Kidney (tissue), 14 donors: ENCODE results near the gene RPL10. TPM values are rescaled to one million over a fixed set of nuclear protein-coding genes. Genes with fewer than 3 reads are reported as not detected.

Source experiments
- DNase-seq, 5 donors: peaks; one replicate each; pipeline ENCODE4 v3.0.0-alpha.2; 2013 to 2020
- FAIRE-seq: peaks from 2 replicates; lab custom pipeline; 2012; peaks lifted over from hg19 to GRCh38; lab: Jason Lieb, UNC
- H3K27ac ChIP-seq, 2 donors: one replicate each; pipeline ENCODE4 v1.7.0; 2013; ENCODE audit warnings: low read depth in 2 of 2, low read length in 2 of 2, inconsistent platforms in 1 of 2
- H3K27me3 ChIP-seq: one replicate; pipeline ENCODE4 v1.7.1; 2013; ENCODE audit warnings: low read length, inconsistent platforms; ENCODE audit not compliant: control insufficient read depth, insufficient read depth
- H3K36me3 ChIP-seq, 3 donors: one replicate each; pipeline versions ENCODE4 v1.7.0 to v1.7.1; 2013; ENCODE audit warnings: low read length in 3 of 3, control low read depth in 1 of 3, inconsistent platforms in 1 of 3; ENCODE audit not compliant: insufficient read depth in 3 of 3, control insufficient read depth in 2 of 3
- H3K4me1 ChIP-seq, 3 donors: one replicate each; pipeline versions ENCODE4 v1.7.0 to v1.7.1; 2013; ENCODE audit warnings: low read length in 3 of 3, inconsistent platforms in 1 of 3, low read depth in 1 of 3; ENCODE audit not compliant: control insufficient read depth in 2 of 3, insufficient read depth in 2 of 3
- H3K4me3 ChIP-seq, 3 donors: one replicate each; pipeline versions ENCODE4 v1.7.0 to v1.8.1; 2013; ENCODE audit warnings: low read length in 3 of 3, control low read depth in 1 of 3, inconsistent platforms in 1 of 3
- H3K9ac ChIP-seq, 3 donors: one replicate each; pipeline versions ENCODE4 v1.7.0 to v1.7.1; 2013; ENCODE audit warnings: low read length in 3 of 3, control low read depth in 1 of 3, inconsistent platforms in 1 of 3
- H3K9me3 ChIP-seq, 3 donors: one replicate each; pipeline versions ENCODE4 v1.7.0 to v1.7.1; 2013; ENCODE audit warnings: low read length in 3 of 3, control low read depth in 1 of 3, inconsistent platforms in 1 of 3; ENCODE audit not compliant: control insufficient read depth in 2 of 3, insufficient read depth in 1 of 3
- CTCF ChIP-seq: IDR thresholded peaks from 3 replicates; pipeline ENCODE4 v1.5.1; 2012; ENCODE audit warnings: mild to moderate bottlenecking, moderate library complexity, borderline replicate concordance; ENCODE audit not compliant: insufficient read depth; ENCODE audit errors: extremely low read depth
- intact Hi-C: fragments of 100-400 bp; cut with DNase I; formaldehyde crosslinking; loops from one replicate; pipeline ENCODE4 v1.11.1; 2022
- polyA plus RNA-seq: library from polyadenylated mRNA; stranded (reverse); fragments of 350-450 nt; fragmentation: Illumina TruSeq; extraction: RNeasy Lipid Tissue Mini Kit (QIAGEN cat#74804); gene quantifications from one replicate; pipeline ENCODE4 v1.2.3, GENCODE V29; 2014; ENCODE audit warnings: low read depth, low replicate concordance; ENCODE audit not compliant: insufficient read depth
- total RNA-seq: library from RNA; stranded (reverse); fragmentation: NEBNext Ultra II Directional; extraction: Animal tissue kit (Norgen Biotek cat#: 25700); gene quantifications from one replicate; pipeline ENCODE4 v1.2.1, GENCODE V29; 2021
- donor health status: control.
- donor health status: control.
- donor health status: control.
- donor health status: control.
- donor health status: control.
- donor health status: DM: yes; HTN: yes; CAD: no.
- donor health status: Normal renal cell carcinoma (clear cell type).

RPL10 gene
- total and polyA plus RNA-seq, 2 donors from 2014 or later, result 2,684 to 2,858 TPM

GRCh38 chrX:154369449-154370299 is 28.5 kb upstream of the RPL10 start:
- no peaks in the 10 kb centered on the region for H3K9me3 ChIP-seq
- peak overlapping the region; percentile 58 to 89 (median 69) for H3K9ac ChIP-seq
- H3K4me1 ChIP-seq, result peaks cover 0 to 10% (median 0%) of the 10 kb centered on the region in 3 donors
- intact Hi-C loops, result no loop called here
- no peak for FAIRE-seq
- peak overlapping the region; percentile 93 to 94 for H3K27ac ChIP-seq
- H3K36me3 ChIP-seq, result peaks cover 0 to 8% (median 0%) of the 10 kb centered on the region in 3 donors
- peak; percentile 83 to 96 (median 87) for DNase-seq
- H3K27me3 ChIP-seq, result no peaks in the 10 kb centered on the region
- H3K4me3 ChIP-seq, result peak overlapping the region; percentile 63 to 81 (median 78)
- no peak for TF ChIP-seq CTCF

DNA sequence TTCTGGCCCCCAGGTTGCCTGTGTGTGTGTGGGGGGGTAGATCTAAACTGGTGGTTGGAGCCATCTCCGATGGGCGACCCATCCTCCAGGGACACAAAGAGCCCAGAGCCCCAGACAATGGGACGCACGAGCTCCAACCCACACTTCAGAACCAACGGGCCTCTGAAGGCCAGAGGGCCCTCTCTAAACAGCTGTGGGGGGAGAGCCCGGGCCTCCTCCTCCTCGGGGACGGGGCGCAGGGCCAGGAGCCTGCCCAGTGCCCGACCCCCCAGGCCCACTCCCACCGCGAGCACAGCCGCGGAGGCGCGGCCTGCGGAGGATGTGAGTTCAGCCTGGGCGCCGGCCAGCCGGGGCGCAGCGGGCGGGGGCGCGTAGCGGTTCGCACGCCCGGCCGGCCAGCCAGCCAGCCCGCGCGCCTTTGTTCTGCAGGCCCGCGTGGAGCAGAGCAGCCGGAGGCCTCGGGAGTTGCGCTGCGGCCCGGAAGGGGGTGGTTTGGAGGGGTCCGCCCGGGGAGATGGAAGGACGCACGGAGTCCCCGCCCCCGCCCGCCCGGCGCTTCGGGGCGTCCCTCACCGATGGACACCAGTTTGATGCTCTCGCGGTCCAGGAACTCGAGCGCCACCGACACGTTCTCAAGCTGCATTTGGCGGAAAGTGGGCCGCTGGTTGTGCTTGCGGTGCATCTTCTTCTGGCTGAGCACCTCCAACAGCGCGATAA is 27.7 kb upstream of the RPL10 start:
- Histone ChIP-seq H3K36me3 (peaks cover 0 to 8% (median 0%) of the 10 kb centered on the region in 3 donors), H3K27ac (peak overlapping the region; percentile 93 to 94), H3K9ac (peak overlapping the region; percentile 41 to 89 (median 69)), H3K27me3 (no peaks in the 10 kb centered on the region), H3K9me3 (no peaks in the 10 kb centered on the region), H3K4me1 (peaks cover 0 to 13% (median 0%) of the 10 kb centered on the region in 3 donors), H3K4me3 (peak overlapping the region; percentile 78 to 82 (median 81))
- DNase-seq (peak in 3 of 5 donors; percentile 32 to 85 (median 55)), FAIRE-seq (no peak)
- no peak for TF ChIP-seq CTCF
- intact Hi-C loops, result no loop called here

GRCh38 chrX:154371017-154371788 is 27.0 kb upstream of the RPL10 start:
- Histone ChIP-seq H3K4me1 (peaks cover 0 to 13% (median 0%) of the 10 kb centered on the region in 3 donors), H3K36me3 (peaks cover 0 to 8% (median 0%) of the 10 kb centered on the region in 3 donors), H3K9ac (peak overlapping the region; percentile 41 to 69 (median 58)), H3K27me3 (no peaks in the 10 kb centered on the region), H3K4me3 (peak overlapping the region; percentile 78 to 82 (median 80)), H3K27ac (peak overlapping the region; percentile 65 to 82), H3K9me3 (no peaks in the 10 kb centered on the region)
- FAIRE-seq (no peak), DNase-seq (peak; percentile 94 to 99 (median 95))
- TF ChIP-seq CTCF, result no peak
- intact Hi-C loops, result no loop called here
